ENCODE measurements around the gene AKAP8L. TPM values are rescaled to one million over a fixed set of nuclear protein-coding genes. Genes with fewer than 3 reads are reported as not detected.
A peak's percentile ranks its signal among the peaks of the same experiment; 100 is the strongest.

Gene AKAP8L
- total and polyA plus RNA-seq, 2 of the 8 experiments (the other 6 are each of a cell fraction or from before 2014, with no cell fraction given): 75.1 to 138 TPM

DNA sequence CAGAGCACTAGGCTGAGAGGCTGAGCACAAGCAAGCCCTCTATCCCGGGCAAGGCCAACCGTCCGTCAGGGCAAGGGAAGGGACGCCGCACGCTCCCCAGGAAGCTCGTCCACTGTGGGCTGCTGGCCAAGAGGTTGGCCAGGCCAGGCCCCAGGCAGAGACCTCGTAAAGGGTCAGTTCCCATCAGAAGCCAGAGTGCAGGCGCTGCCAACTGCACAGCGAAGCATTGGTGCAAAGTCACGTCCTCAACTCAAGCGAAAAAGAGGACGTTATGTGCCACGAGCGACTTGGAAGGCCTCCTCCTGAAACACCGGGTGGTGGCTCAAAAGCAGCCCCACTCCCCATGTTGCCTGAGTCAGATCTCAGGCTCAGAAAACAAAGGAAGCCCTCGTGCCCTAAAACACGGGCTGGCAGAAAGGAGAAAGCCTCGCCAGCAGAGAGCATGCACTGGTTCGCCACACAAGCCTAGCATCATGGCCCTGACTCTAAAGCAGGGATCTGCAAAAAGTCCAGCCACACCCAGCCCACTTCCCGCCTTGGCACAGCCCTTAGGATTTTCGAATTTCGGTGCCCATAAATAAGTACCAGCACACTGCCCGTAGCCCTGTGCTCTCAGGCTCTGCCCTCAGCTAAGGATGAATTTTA is 43.9 kb downstream of the AKAP8L start:
- no peak overlapping the region for H4K8ac ChIP-seq (ENCODE audit: extremely low read depth, insufficient read depth, low read length)
- H3K36me3 ChIP-seq (ENCODE audit: control insufficient read depth in 2 of 4, insufficient read depth in 4 of 4, low read length in 3 of 4): peaks cover 12 to 36% (median 25%) of the 10 kb centered on the region in 4 experiments
- 95% methylated on average over 24 of the region's 24 CpGs; no CpG with 5 or more reads in 1 of the 2 experiments for WGBS, 2 experiments (ENCODE audit: extremely low coverage in 1 of 2, insufficient coverage in 1 of 2, insufficient read length in 1 of 2, insufficient replicate concordance in 2 of 2, low coverage in 1 of 2, low lambda C conversion rate in 2 of 2, missing lambda C conversion rate in 1 of 2)
- CTCF ChIA-PET (ENCODE audit: partially characterized antibody): interaction anchor here (0.6 kb wide), 1 partner anchor 19 kb away, joined by 3 read pairs; no protein-coding TSS in a partner anchor
- H3K23me2 ChIP-seq (ENCODE audit: low read depth, low read length): peaks cover 10% of the 10 kb centered on the region
- H2BK20ac ChIP-seq (ENCODE audit: low read length): no peak overlapping the region
- peaks cover 10 to 40% of the 10 kb centered on the region in 2 experiments for H4K20me1 ChIP-seq (replicated peaks in 1 of 2; ENCODE audit: control insufficient read depth in 1 of 2, insufficient read depth in 2 of 2, low read length in 2 of 2)
- no peak overlapping the region for H2AFZ ChIP-seq (ENCODE audit: low read length)
- POLR2A ChIA-PET (ENCODE audit: partially characterized antibody): interaction anchor here (1.0 kb wide), 1 partner anchor 73 kb away, joined by 3 read pairs; no protein-coding TSS in a partner anchor
- H2BK15ac ChIP-seq (ENCODE audit: low read length): no peak overlapping the region
- H4K5ac ChIP-seq (ENCODE audit: insufficient read length, low read depth, low read length): no peak overlapping the region
- H3K9ac ChIP-seq (replicated peaks in 1 of 4; ENCODE audit: extremely low read depth in 1 of 4, low read depth in 3 of 4, low read length in 3 of 4): no peak overlapping the region; a peak in 1 of 7 replicates
- H3K4ac ChIP-seq (replicated peaks; ENCODE audit: insufficient read length, low read depth, low read length): no peak overlapping the region
- H3K18ac ChIP-seq (ENCODE audit: extremely low read depth, low read length): no peak overlapping the region
- DNase-seq (ENCODE audit: low read depth in 1 of 2, low spot score in 2 of 2) (no peak), FAIRE-seq (no peak)
- H4K91ac ChIP-seq (replicated peaks; ENCODE audit: insufficient read length, low read length): no peak overlapping the region
- H3K4me3 ChIP-seq (ENCODE audit: extremely low read depth in 1 of 4, insufficient read depth in 2 of 4, low read depth in 3 of 4, low read length in 4 of 4): no peak overlapping the region
- no peak for TF ChIP-seq SRF (IDR thresholded peaks at IDR 0.05; ENCODE audit: low read depth, low read length)
- no peak for TF ChIP-seq CEBPB (IDR thresholded peaks at IDR 0.05; ENCODE audit: low read depth, low read length)
- TF ChIP-seq, protein P1, sequence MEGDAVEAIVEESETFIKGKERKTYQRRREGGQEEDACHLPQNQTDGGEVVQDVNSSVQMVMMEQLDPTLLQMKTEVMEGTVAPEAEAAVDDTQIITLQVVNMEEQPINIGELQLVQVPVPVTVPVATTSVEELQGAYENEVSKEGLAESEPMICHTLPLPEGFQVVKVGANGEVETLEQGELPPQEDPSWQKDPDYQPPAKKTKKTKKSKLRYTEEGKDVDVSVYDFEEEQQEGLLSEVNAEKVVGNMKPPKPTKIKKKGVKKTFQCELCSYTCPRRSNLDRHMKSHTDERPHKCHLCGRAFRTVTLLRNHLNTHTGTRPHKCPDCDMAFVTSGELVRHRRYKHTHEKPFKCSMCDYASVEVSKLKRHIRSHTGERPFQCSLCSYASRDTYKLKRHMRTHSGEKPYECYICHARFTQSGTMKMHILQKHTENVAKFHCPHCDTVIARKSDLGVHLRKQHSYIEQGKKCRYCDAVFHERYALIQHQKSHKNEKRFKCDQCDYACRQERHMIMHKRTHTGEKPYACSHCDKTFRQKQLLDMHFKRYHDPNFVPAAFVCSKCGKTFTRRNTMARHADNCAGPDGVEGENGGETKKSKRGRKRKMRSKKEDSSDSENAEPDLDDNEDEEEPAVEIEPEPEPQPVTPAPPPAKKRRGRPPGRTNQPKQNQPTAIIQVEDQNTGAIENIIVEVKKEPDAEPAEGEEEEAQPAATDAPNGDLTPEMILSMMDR (IDR thresholded peaks at IDR 0.05; ENCODE audit: control extremely low read depth in 1 of 3, insufficient read depth in 1 of 3, low read depth in 1 of 3, low read length in 3 of 3): no peak
- no peak for TF ChIP-seq SIRT6 (IDR thresholded peaks at IDR 0.05; ENCODE audit: low read length)
- TF ChIP-seq NRF1 (IDR thresholded peaks at IDR 0.05; ENCODE audit: low read depth, low read length): no peak
- H3K56ac ChIP-seq (replicated peaks; ENCODE audit: insufficient read length, low read depth, low read length): no peak overlapping the region
- H3K79me2 ChIP-seq (ENCODE audit: control insufficient read depth in 1 of 2, insufficient read depth in 2 of 2, low read length in 2 of 2): peaks cover 35 to 68% of the 10 kb centered on the region in 2 experiments
- H3K79me1 ChIP-seq (ENCODE audit: low read depth, low read length): peaks cover 24% of the 10 kb centered on the region
- no peaks in the 10 kb centered on the region for H3K27me3 ChIP-seq (replicated peaks in 1 of 4; ENCODE audit: control insufficient read depth in 3 of 4, extremely low read depth in 1 of 4, insufficient read depth in 3 of 4, low read length in 3 of 4)
- H3K27ac ChIP-seq (ENCODE audit: low read depth, low read length): no peak overlapping the region
- no peak overlapping the region for H2AK5ac ChIP-seq (ENCODE audit: low read depth, low read length)
- H3K4me1 ChIP-seq (replicated peaks in 1 of 4; ENCODE audit: control insufficient read depth in 3 of 4, insufficient read depth in 4 of 4, low read length in 3 of 4): peaks cover 0 to 5% (median 5%) of the 10 kb centered on the region in 4 experiments; a peak in 6 of 7 replicates
- peak overlapping the region; percentile 35; the same call in 1 of the 2 replicates for H2BK5ac ChIP-seq (ENCODE audit: low read depth, low read length)
- no peak overlapping the region for H3K23ac ChIP-seq (ENCODE audit: insufficient read length)
- no peaks in the 10 kb centered on the region for H3K9me3 ChIP-seq (ENCODE audit: insufficient read depth in 2 of 2, low read depth in 1 of 2, low read length in 1 of 2)
- H3K4me2 ChIP-seq (ENCODE audit: insufficient read depth in 1 of 2, low read depth in 2 of 2, low read length in 2 of 2): no peak overlapping the region
- no peak overlapping the region for H2BK12ac ChIP-seq (ENCODE audit: low read depth, low read length)
- H2BK120ac ChIP-seq (replicated peaks; ENCODE audit: low read depth, low read length): no peak overlapping the region
- no peak overlapping the region for H3K14ac ChIP-seq (ENCODE audit: insufficient read length)

Measured in H1 (cell line).